Body of pancreas (tissue), 4 donors: Measurements from ENCODE around the gene KMO.

Experiments
- POLR2A ChIP-seq, 3 donors: fragments of 450-650 bp; IDR thresholded peaks; one replicate each; pipeline ENCODE4 v1.6.1; 2016; ENCODE audit warnings: antibody characterized with exemption in 3 of 3, mild to moderate bottlenecking in 2 of 3
- TF ChIP-seq, protein P1 (sequence below), 7 experiments: fragments of 450-650 bp in 4 of 7; fragments of 200-600 bp in 3 of 7; sonication (generic) in 3 of 7; IDR thresholded peaks; one replicate each; pipeline ENCODE4 v1.5.1; 2016 to 2019; ENCODE audit warnings: antibody characterized with exemption in 7 of 7

GRCh38 chr1:241503444-241503843 is 28.7 kb upstream of the KMO start:
- TF ChIP-seq, protein P1, sequence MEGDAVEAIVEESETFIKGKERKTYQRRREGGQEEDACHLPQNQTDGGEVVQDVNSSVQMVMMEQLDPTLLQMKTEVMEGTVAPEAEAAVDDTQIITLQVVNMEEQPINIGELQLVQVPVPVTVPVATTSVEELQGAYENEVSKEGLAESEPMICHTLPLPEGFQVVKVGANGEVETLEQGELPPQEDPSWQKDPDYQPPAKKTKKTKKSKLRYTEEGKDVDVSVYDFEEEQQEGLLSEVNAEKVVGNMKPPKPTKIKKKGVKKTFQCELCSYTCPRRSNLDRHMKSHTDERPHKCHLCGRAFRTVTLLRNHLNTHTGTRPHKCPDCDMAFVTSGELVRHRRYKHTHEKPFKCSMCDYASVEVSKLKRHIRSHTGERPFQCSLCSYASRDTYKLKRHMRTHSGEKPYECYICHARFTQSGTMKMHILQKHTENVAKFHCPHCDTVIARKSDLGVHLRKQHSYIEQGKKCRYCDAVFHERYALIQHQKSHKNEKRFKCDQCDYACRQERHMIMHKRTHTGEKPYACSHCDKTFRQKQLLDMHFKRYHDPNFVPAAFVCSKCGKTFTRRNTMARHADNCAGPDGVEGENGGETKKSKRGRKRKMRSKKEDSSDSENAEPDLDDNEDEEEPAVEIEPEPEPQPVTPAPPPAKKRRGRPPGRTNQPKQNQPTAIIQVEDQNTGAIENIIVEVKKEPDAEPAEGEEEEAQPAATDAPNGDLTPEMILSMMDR (IDR thresholded peaks at IDR 0.05), result no peak
- no peak for TF ChIP-seq POLR2A (IDR thresholded peaks at IDR 0.05)
